ENCODE data around the gene VGLL3. TPM values are rescaled to one million over a fixed set of nuclear protein-coding genes. Genes with fewer than 3 reads are reported as not detected.

Gene VGLL3
- total and polyA plus RNA-seq, 2 of the 4 experiments (the other 2 are of a cell fraction) = 46.2 to 97.3 TPM

DNA sequence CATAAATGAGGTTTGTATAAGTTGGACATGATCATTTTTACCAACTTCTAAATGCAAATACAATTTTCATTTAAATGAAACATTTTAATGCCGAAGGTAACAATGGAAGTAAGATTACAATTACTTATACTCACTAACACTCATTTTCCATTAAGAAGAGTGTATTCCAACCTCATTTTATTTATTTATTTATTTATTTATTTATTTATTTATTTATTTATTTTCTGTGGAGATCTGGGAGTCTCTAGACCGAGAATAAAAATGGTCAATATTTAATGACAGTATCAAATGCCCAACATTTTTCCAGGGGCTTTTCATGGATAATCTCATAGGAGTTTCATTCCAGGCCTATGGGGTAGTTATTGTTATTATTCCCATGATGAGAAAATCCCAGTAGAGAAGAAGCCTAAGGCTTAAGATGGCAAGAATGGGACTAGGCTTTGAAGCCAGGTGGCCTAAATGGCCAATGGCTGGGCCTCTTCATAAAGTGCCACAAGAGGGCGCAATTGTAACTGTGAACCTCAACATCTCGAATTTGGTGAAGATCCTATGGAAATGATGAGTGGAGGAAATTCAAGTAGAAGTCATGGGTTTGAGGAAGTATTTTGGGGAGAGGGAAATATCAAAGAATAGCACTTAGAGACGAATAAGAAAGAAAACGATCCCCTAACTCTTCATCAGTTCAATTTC is 21.3 kb downstream of the VGLL3 start:
- Histone ChIP-seq H4K91ac (ENCODE audit: insufficient read depth, low read depth, low read length) (no peak overlapping the region), H3K9me3 (ENCODE audit: control insufficient read depth, insufficient read depth, low read length) (no peaks in the 10 kb centered on the region), H3K9ac (ENCODE audit: low read depth, low read length) (no peak overlapping the region), H3K36me3 (ENCODE audit: control insufficient read depth, insufficient read depth, low read length) (peaks cover 32% of the 10 kb centered on the region), H2BK120ac (ENCODE audit: low read depth, low read length) (no peak overlapping the region), H4K20me1 (ENCODE audit: insufficient read depth, low read length) (peaks cover 4% of the 10 kb centered on the region; the same call in 1 of the 2 replicates), H3K56ac (ENCODE audit: extremely low read depth, insufficient read depth, low read length) (no peak overlapping the region), H4K5ac (ENCODE audit: low read depth, low read length) (no peak overlapping the region), H2AK5ac (ENCODE audit: low read depth, low read length) (no peak overlapping the region), H3K9me1 (ENCODE audit: insufficient read depth, low read length) (peaks cover 9% of the 10 kb centered on the region; the same call in 1 of the 2 replicates), H3K27ac (ENCODE audit: insufficient read depth, low read length) (no peak overlapping the region), H2BK15ac (ENCODE audit: low read depth, low read length) (no peak overlapping the region), H3K4me1 (ENCODE audit: control insufficient read depth, insufficient read depth, low read length) (peaks cover 5% of the 10 kb centered on the region; the same call in 1 of the 2 replicates), H3K23ac (ENCODE audit: low read depth, low read length) (no peak overlapping the region), H3K14ac (replicated peaks; ENCODE audit: low read depth, low read length) (no peak overlapping the region), H3K27me3 (ENCODE audit: control insufficient read depth, insufficient read depth, low read length) (no peaks in the 10 kb centered on the region), H3K4me2 (ENCODE audit: low read depth, low read length) (no peak overlapping the region), H3K4ac (ENCODE audit: low read depth, low read length) (no peak overlapping the region), H3K4me3 (ENCODE audit: insufficient read depth, low read depth, low read length) (no peak overlapping the region), H4K8ac (ENCODE audit: low read depth in 2 of 2, low read length in 2 of 2) (no peak overlapping the region), H3K79me1 (ENCODE audit: low read depth in 1 of 2, low read length in 2 of 2) (peaks cover 38 to 52% of the 10 kb centered on the region in 2 experiments), H3K18ac (ENCODE audit: low read depth, low read length) (no peak overlapping the region), H2BK20ac (ENCODE audit: low read depth, low read length) (no peak overlapping the region), H2BK5ac (ENCODE audit: low read depth, low read length, poor library complexity, severe bottlenecking) (peak overlapping the region; percentile 74), H2AFZ (replicated peaks; ENCODE audit: low read length, poor library complexity) (no peak overlapping the region), H2AK9ac (replicated peaks; ENCODE audit: low read depth, low read length, poor library complexity) (no peak overlapping the region)
- in situ Hi-C loops (cut with MboI; ENCODE audit: low sequenced_read_pairs) = no loop called here
- DNase-seq = peak; percentile 61
- no CpG with 5 or more reads among the region's 6 CpGs for WGBS, 2 experiments (ENCODE audit: extremely low coverage in 2 of 2, insufficient read length in 1 of 2)
- CTCF ChIA-PET = no interaction called here
- BruUV-seq (replicated peaks) = no TSS peak
- TF ChIP-seq, protein P1, sequence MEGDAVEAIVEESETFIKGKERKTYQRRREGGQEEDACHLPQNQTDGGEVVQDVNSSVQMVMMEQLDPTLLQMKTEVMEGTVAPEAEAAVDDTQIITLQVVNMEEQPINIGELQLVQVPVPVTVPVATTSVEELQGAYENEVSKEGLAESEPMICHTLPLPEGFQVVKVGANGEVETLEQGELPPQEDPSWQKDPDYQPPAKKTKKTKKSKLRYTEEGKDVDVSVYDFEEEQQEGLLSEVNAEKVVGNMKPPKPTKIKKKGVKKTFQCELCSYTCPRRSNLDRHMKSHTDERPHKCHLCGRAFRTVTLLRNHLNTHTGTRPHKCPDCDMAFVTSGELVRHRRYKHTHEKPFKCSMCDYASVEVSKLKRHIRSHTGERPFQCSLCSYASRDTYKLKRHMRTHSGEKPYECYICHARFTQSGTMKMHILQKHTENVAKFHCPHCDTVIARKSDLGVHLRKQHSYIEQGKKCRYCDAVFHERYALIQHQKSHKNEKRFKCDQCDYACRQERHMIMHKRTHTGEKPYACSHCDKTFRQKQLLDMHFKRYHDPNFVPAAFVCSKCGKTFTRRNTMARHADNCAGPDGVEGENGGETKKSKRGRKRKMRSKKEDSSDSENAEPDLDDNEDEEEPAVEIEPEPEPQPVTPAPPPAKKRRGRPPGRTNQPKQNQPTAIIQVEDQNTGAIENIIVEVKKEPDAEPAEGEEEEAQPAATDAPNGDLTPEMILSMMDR (conservative IDR thresholded peaks at IDR 0.05; ENCODE audit: low read depth, low read length) = peak; percentile 63
- TF ChIP-seq, protein P2, sequence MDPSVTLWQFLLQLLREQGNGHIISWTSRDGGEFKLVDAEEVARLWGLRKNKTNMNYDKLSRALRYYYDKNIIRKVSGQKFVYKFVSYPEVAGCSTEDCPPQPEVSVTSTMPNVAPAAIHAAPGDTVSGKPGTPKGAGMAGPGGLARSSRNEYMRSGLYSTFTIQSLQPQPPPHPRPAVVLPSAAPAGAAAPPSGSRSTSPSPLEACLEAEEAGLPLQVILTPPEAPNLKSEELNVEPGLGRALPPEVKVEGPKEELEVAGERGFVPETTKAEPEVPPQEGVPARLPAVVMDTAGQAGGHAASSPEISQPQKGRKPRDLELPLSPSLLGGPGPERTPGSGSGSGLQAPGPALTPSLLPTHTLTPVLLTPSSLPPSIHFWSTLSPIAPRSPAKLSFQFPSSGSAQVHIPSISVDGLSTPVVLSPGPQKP (IDR thresholded peaks at IDR 0.05; ENCODE audit: borderline replicate concordance, low read depth, low read length) = no peak
- TF ChIP-seq MXI1 (IDR thresholded peaks at IDR 0.05; ENCODE audit: borderline replicate concordance, low read depth, low read length) (no peak), SMC3 (IDR thresholded peaks at IDR 0.05; ENCODE audit: low read depth, low read length) (peak; percentile 58), RAD21 (IDR thresholded peaks at IDR 0.05; ENCODE audit: low read length) (peak; percentile 66)
- ATAC-seq (ENCODE audit: low read depth) = peak; percentile 19; the same call in 1 of the 2 replicates
- POLR2A ChIA-PET (ENCODE audit: unreplicated experiment) = no interaction called here
- intact Hi-C loops (cut with micrococcal nuclease) = loop anchor here (2.0 to 5.0 kb wide), 2 partner anchors 113 to 1088 kb away; partner anchors contain the start of genes CGGBP1 and ZNF654
- dilution Hi-C loops (cut with HindIII; ENCODE audit: low sequenced_read_pairs, unreplicated experiment) = no loop called here
